ENCODE data around the gene DAB1.

- TF ChIP-seq, protein P1, sequence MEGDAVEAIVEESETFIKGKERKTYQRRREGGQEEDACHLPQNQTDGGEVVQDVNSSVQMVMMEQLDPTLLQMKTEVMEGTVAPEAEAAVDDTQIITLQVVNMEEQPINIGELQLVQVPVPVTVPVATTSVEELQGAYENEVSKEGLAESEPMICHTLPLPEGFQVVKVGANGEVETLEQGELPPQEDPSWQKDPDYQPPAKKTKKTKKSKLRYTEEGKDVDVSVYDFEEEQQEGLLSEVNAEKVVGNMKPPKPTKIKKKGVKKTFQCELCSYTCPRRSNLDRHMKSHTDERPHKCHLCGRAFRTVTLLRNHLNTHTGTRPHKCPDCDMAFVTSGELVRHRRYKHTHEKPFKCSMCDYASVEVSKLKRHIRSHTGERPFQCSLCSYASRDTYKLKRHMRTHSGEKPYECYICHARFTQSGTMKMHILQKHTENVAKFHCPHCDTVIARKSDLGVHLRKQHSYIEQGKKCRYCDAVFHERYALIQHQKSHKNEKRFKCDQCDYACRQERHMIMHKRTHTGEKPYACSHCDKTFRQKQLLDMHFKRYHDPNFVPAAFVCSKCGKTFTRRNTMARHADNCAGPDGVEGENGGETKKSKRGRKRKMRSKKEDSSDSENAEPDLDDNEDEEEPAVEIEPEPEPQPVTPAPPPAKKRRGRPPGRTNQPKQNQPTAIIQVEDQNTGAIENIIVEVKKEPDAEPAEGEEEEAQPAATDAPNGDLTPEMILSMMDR (IDR thresholded peaks at IDR 0.05) = no peak
- TF ChIP-seq POLR2A (IDR thresholded peaks at IDR 0.05) = no peak
These were observed 70.2 kb downstream of the DAB1 start for GRCh38 chr1:57353654-57354053.
